GM21717 (cell line): ENCODE data around the gene PNMT.

Source experiments
- ATAC-seq: cut with Tn5 transposase; IDR thresholded peaks from one replicate; pipeline ENCODE4 v1.9.1; 2021; ENCODE audit warnings: mild to moderate bottlenecking, moderate library complexity; ENCODE audit not compliant: unreplicated experiment

PNMT gene

GRCh38 chr17:39666601-39667261, 1.5 kb upstream of the PNMT start:
- no peak for ATAC-seq

- no peak for ATAC-seq
Measured at GRCh38 chr17:39667262-39667944, 850 bp upstream of the PNMT start.

- ATAC-seq: no peak
Measured at GRCh38 chr17:39669897-39670735, 1.9 kb downstream of the PNMT start.

- no peak for ATAC-seq
Measured at GRCh38 chr17:39670746-39671145, 2.5 kb downstream of the PNMT start.

GRCh38 chr17:39671651-39672521, 3.6 kb downstream of the PNMT start:
- no peak for ATAC-seq

- no peak for ATAC-seq
Measured at GRCh38 chr17:39672522-39673334, 4.5 kb downstream of the PNMT start.

- ATAC-seq: no peak
Measured at GRCh38 chr17:39673335-39674081, 5.3 kb downstream of the PNMT start.

- no peak for ATAC-seq
Measured at GRCh38 chr17:39674179-39674578, 5.9 kb downstream of the PNMT start.

GRCh38 chr17:39674702-39675389, 6.6 kb downstream of the PNMT start:
- no peak for ATAC-seq

- no peak for ATAC-seq
Measured at GRCh38 chr17:39675390-39676082, 7.3 kb downstream of the PNMT start.

GRCh38 chr17:39676198-39676819, 8.1 kb downstream of the PNMT start:
- ATAC-seq: no peak

GRCh38 chr17:39677072-39677471, 8.8 kb downstream of the PNMT start:
- no peak for ATAC-seq

- no peak for ATAC-seq
Measured at GRCh38 chr17:39677542-39678339, 9.5 kb downstream of the PNMT start.

GRCh38 chr17:39678340-39679116, 10.3 kb downstream of the PNMT start:
- ATAC-seq: no peak

- ATAC-seq: no peak
Measured at GRCh38 chr17:39679521-39680192, 11.4 kb downstream of the PNMT start.
